Inflammatory macrophage treated with lipopolysaccharide for 4 hours (primary cell): Measurements from ENCODE around the gene S100A16.
"Not testable (repeated sequence)": the region's sequence is repeated elsewhere in the genome, so short reads cannot be mapped to it uniquely, and the experiment has no call there.

Experiments
- DNase-seq: peaks from one replicate; pipeline ENCODE4 v3.0.0-alpha.2; 2020

The S100A16 gene

GRCh38 chr1:153612755-153613331, at the start of gene S100A16:
S100A16 (minus strand) TSS chr1:153613137; CDS start chr1:153608151, 4,986 bp downstream.
- DNase-seq: no peak

- no peak for DNase-seq
These were observed 49.3 kb upstream of the S100A16 start for GRCh38 chr1:153662269-153662668.

DNA sequence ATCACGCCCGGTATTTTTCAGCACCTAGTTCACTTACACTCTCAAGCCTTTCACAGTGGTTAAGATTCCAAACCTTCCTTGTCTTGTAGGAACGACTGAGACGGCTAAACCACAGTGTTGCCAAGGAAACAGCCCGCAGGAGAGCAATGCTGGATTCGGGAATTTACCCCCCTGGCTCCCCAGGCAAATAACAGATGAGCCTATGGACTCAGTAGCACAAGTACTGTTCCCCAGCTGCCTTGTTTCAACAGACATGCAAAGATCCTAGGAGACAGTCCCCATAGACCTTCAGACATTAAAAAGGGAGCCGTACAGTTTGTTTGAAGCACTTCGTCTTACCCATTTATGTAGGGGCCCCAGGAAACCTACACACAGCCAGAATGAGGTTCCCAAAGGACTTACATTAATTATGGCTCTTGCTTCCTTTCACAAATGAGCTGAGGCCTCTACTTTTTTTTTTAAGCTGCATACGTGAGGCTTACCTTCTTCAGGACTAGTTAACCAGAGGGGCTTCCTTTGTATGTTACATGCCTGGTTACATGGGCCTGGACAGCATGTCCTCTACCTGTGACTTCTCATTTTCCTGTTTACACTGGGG, 48.3 kb upstream of the S100A16 start:
- DNase-seq: no peak

DNA sequence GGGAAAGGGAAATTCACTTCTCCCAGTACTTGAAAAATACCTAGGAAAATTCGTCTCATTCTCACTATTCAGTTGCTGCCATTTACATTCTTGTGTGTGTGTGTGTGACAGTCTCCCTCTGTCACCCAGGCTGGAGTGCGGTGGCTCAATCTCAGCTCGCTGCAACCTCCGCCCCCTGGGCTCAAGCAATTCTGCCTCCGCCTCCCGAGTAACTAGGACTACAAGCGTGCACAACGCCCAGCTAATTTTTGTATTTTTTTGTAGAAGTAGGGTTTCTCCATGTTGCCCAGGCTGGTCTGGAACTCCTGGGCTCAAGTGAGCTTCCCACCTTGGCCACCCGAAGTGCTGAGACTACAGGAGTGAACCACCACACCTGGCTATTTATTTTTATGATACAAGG, 46.7 kb upstream of the S100A16 start:
- DNase-seq: no peak

- DNase-seq: no peak
These were observed 46.2 kb upstream of the S100A16 start for GRCh38 chr1:153659175-153659534.

DNA sequence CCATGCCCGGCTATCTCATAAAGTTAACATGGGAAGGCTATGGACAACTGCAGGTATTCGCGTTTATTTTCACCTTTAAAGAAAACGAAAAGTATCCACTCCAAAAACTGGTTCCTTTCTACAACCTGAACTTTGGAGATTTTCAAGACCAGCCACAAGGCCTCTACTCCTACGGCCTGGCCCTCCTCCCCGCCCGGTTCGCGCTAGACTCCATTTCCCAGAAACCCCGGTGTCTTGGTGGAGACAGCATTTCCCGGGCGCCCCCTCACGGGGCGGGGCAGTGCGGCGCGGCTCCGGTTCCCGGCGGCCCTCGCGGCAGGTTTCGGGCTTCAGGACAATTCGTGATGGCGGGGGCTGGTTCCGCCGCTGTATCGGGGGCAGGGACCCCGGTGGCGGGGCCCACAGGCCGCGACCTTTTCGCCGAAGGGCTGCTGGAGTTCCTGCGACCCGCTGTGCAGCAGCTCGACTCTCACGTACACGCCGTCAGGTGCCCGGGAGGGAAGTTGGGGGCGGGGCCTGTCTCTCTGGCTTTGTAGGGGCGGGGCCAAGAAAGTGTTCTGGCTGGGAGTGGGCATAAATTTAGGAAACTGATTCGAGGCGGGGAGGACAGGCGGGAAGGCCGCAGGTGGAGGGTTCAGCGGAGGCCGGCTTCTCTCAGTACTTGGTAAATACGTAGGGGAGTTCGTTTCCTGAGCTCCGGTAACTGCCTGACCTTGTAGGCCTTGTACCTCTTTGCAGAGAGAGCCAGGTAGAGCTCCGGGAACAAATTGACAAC, 45.6 kb upstream of the S100A16 start, which contains the start of gene SNAPIN:
TSS of gene SNAPIN (plus strand) at position 304 of the 775 bp plus-strand sequence. CDS start at position 345, 41 bp downstream.
- peak; percentile 91 for DNase-seq

- no peak for DNase-seq
These were observed 42.4 kb upstream of the S100A16 start for GRCh38 chr1:153655333-153655732.

GRCh38 chr1:153652805-153653500, 40.0 kb upstream of the S100A16 start:
- DNase-seq: peak; percentile 67

GRCh38 chr1:153651771-153652170, 38.8 kb upstream of the S100A16 start:
- DNase-seq: no peak

- DNase-seq: no peak
These were observed 36.9 kb upstream of the S100A16 start for GRCh38 chr1:153649863-153650235.

- DNase-seq: no peak
These were observed 36.4 kb upstream of the S100A16 start for GRCh38 chr1:153649137-153649862.

- DNase-seq: no peak
These were observed 35.2 kb upstream of the S100A16 start for GRCh38 chr1:153648000-153648643.

DNA sequence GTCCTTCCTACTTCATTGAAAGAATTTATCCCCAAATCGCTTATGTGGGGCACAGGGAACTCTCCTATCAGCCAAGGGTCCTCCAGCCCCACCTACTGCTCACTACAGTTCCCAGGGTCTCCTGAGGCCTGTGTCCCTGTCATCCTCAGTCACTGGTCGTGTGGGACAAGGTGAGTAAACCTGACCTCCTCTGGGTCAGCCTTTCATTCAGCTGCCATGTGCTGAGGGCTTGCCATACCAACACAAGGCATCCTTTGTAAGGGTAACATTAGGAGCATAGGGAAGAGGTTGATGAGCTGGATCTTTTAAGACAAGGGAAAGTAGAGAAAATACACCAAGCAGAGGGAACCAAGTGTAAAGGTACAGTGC, 34.4 kb upstream of the S100A16 start:
- no peak for DNase-seq

DNA sequence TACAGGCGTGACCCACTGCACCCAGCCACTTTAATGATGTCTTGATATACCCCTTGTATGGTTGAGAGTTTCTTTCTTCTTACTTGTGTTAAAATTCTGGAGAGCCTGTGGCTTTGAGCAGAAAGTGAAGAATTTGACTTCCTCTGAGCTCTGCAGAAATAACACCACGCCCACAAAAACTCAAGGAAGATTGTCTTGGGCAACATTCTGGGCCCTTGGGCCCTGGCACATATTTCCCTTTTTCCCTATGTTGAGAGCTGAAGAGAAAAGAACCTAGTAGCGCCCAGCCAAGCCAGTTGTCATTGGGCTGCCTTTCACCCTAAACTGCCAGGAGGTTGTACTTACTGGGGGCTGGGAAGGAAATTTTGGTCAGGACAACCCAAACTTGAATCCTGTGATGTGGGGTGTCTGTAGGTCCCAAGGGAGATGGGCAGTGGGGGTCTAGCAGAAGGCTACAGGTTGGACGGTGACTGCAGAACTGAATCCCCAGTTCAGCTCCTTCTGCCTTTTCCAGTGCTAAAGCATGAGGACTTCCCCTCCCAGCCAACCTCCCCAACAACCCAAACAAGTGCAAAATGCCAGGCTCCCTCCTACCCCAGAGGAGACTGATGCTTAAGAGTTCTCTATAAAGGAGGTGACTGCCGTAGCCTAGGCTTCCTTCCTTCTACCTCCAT, 33.9 kb upstream of the S100A16 start:
- DNase-seq: peak; percentile 83

DNA sequence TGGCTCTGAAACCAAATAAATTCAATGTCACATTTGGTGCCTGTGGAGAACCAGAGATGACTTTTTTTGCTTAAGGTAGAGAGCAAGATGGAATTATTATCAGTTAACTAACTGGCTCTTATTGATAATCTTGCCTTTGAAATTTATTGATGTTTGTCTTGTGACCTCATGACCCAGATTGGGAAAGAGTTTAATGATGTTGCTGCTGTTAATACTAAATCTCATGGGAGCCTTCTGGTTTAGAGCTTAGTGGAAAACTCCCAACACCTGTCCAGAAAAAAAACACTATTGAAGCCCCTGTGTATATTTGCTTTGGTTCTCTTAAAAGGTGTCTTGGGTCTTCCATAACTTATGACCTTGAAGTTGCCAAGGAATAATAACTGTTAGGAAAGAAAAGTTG, 30.9 kb upstream of the S100A16 start:
- no peak for DNase-seq

DNA sequence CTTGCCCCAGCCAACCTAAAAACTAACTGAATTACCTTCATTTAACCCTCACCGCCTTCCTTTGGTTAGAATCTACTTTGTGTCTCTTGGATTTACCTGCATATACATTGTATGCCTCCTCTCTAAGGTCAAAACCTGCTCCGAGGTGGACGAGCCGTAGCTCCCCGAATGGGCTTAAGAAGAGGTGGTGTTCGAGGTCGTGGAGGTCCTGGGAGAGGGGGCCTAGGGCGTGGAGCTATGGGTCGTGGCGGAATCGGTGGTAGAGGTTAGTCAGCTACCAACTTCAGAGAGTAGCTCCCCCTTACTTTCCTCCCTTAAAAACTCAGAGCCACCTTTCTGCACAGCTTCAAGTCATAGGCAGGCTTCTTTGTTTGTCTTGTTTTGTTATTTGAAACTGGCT, 30.2 kb upstream of the S100A16 start:
- no peak for DNase-seq

DNA sequence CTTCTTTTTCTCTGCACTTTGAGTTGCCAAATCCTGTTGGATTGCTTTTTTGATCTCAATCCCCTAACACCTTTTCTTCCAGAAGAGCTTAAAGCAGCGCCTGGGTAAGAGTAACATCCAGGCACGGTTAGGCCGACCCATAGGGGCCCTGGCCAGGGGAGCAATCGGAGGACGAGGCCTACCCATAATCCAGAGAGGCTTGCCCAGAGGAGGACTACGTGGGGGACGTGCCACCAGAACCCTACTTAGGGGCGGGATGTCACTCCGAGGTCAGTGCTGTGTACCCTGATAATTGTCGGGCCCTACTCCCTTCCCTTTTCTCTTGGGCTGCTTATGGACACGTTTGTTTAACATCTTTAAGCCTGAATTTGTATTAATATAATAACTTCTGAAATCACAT, 29.2 kb upstream of the S100A16 start:
- DNase-seq: no peak

DNA sequence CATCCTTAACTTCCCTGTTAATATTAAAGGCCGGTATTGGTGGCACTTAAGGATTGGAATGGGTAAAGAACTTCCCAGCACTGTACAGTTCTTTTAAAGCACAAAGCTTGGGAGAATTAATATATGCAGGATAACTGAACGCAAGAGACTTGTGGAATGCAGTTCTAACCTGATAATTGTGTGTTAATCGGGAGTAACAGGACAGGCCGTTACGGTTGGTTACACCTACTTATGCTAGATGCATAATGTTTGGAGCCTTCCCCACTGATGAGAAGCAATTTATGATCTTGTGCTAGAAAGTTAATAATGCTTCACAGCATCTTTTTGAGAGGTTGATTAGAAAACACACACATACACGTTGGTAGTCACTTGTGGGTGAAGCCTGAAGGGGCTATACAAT, 27.9 kb upstream of the S100A16 start:
- no peak for DNase-seq

- not testable (repeated sequence) for DNase-seq
These were observed 27.3 kb upstream of the S100A16 start for GRCh38 chr1:153640213-153640612.

DNA sequence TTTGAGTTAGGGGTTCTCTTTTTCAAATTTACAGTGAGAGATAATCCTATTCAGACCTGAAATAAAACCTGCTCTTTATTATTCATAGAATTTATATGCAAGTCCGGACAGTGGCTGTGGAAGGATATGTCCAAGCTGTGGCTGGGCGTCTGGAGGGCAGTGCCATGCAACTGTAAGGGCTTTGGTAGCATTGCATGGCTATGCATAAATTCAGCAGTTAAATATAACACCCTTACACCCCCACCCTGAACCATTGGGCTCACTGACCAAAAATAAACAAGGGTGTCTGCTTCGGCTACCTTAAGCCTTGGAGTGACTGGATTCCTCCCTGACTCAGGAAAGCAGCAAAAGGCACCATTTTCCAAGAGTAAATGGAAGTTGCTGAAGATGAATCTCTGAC, 26.3 kb upstream of the S100A16 start:
- no peak for DNase-seq

DNA sequence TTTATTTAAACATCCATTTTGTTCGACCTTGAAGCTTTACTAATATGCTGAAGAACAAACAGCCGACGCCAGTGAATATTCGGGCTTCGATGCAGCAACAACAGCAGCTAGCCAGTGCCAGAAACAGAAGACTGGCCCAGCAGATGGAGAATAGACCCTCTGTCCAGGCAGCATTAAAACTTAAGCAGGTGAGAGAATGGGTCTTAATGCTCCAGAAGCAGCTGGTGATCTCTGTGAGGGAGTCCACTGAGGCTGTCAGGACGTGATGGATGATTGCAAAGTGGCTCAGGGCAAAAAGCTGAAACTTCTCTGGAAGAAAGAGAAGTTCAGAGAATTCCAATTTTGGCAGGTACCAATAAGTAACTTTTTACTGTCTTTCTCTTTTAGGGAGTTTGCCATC, 25.3 kb upstream of the S100A16 start:
- DNase-seq: no peak

DNA sequence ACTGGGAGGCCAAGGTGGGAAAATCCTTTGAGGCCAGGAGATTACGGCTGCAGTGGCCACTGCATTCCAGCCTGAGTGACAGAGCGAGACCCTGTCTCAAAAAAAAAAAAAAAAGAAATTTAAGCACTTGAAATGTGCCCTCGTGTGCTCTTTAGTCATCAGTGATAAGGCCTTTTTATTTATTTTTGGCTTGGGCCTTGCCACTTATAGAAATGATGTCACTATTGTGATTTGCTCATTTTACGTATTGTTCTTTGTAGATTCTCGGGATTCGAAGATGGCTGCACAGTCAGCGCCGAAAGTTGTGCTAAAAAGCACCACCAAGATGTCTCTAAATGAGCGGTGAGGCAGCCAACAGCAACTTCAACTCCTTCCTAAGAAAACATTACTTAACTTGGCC, 23.4 kb upstream of the S100A16 start:
- DNase-seq: no peak
